Fibroblast of skin of scalp (primary cell): Measurements from ENCODE around the gene CAD.

Experiments
- DNase-seq: peaks from one replicate; pipeline ENCODE4 v3.0.0-alpha.2; 2013

The CAD gene

GRCh38 chr2:27284996-27285395 lies 67.8 kb downstream of the CAD start:
- DNase-seq: no peak

- no peak for DNase-seq
Measured at GRCh38 chr2:27285481-27285880, 68.3 kb downstream of the CAD start.

- no peak for DNase-seq
Measured at GRCh38 chr2:27288610-27289009, 71.4 kb downstream of the CAD start.

GRCh38 chr2:27290549-27290948 lies 73.4 kb downstream of the CAD start:
- DNase-seq: no peak

- DNase-seq: no peak
Measured at GRCh38 chr2:27291865-27292264, 74.7 kb downstream of the CAD start.
